T-helper 2 cell treated with Interferon-gamma antibody and Interleukin-4, amounts not matched to agents 5 μg/mL and 100 μg/mL, for 36 hours (primary cell): ENCODE results near the gene STXBP6.

Source experiments
- DNase-seq: peaks from one replicate; pipeline ENCODE4 v3.0.0; 2021; ENCODE audit warnings: low spot score
- H3K27ac Mint-ChIP-seq: one replicate; pipeline ENCODE4 v1.8.0; 2021; ENCODE audit warnings: mild to moderate bottlenecking, mixed read lengths
- H3K27me3 Mint-ChIP-seq: one replicate; pipeline ENCODE4 v1.8.0; 2021; ENCODE audit warnings: low read depth, mixed read lengths
- H3K36me3 Mint-ChIP-seq: one replicate; pipeline ENCODE4 v1.8.0; 2021; ENCODE audit warnings: low read depth, mixed read lengths
- H3K4me1 Mint-ChIP-seq: one replicate; pipeline ENCODE4 v1.8.0; 2021; ENCODE audit warnings: low read depth, mixed read lengths
- H3K4me3 Mint-ChIP-seq: one replicate; pipeline ENCODE4 v1.8.0; 2022; ENCODE audit warnings: mild to moderate bottlenecking, moderate library complexity, mixed read lengths
- H3K9me3 Mint-ChIP-seq: one replicate; pipeline ENCODE4 v1.8.0; 2021; ENCODE audit warnings: mixed read lengths

Gene STXBP6

GRCh38 chr14:24909523-24910302 is 140.2 kb downstream of the STXBP6 start:
- Mint-ChIP-seq H3K36me3 (no peaks in the 10 kb centered on the region), H3K27me3 (peaks cover 5% of the 10 kb centered on the region), H3K27ac (no peak overlapping the region), H3K4me1 (no peaks in the 10 kb centered on the region), H3K9me3 (no peaks in the 10 kb centered on the region), H3K4me3 (no peak overlapping the region)
- no peak for DNase-seq

DNA sequence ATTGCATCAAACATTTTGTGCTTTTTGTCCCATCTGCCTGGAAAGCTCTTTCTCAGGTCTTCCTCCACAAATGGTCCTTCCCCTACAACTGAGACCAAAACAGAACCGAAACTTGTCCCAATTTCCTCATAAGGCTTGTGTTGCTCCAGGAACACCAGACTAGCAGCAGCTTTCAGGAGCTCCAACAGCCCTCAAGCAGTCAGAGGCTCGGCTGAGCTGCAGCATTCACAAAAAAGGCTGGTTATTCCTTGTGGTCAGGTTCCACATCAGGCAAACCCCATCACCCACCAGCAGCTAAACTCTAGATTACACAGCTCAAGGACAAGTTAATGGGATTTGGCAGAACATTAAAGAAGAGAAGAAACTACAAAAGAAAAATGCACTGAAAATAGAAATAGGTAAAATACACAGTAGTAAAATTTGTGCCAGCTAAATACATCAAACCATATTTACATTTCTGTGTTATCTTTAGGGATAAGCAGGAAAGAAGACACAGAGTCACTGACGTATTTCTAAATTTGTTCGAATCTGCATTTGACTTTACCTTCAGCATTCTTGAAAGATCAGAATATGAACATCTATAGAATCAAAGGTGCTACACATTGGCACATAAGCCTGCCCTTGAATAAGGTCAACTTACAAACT is 141.2 kb downstream of the STXBP6 start:
- no peaks in the 10 kb centered on the region for H3K9me3 Mint-ChIP-seq
- H3K27me3 Mint-ChIP-seq, result peaks cover 3% of the 10 kb centered on the region
- no peak overlapping the region for H3K4me3 Mint-ChIP-seq

GRCh38 chr14:24904533-24904932 is 145.4 kb downstream of the STXBP6 start:
- DNase-seq, result no peak
- Mint-ChIP-seq H3K27me3 (peaks cover 3% of the 10 kb centered on the region), H3K4me1 (no peaks in the 10 kb centered on the region), H3K36me3 (no peaks in the 10 kb centered on the region), H3K27ac (no peak overlapping the region), H3K9me3 (no peaks in the 10 kb centered on the region), H3K4me3 (no peak overlapping the region)

More for the DNA sequence above, 141.2 kb downstream of the STXBP6 start:
- Mint-ChIP-seq H3K36me3 (no peaks in the 10 kb centered on the region), H3K4me1 (no peaks in the 10 kb centered on the region), H3K27ac (no peak overlapping the region)
- no peak for DNase-seq

DNA sequence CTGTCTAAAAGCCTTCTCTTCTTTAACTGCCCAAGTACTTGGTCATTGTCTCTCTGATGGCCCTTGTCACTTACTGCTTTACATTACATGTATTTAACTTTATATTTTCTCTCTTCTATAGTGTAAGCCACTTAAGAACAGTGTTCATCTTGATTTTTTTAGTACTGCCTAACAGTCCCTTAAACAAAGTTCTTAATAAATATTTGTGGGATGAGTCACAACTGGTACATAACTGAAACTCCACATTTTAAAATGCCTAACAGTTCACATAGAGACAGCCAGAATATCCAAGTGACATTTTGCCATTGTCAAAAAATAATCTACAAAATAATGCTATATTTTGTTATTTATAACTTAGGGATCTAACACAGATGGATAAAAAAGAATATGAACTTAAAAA is 146.6 kb downstream of the STXBP6 start:
- H3K4me3 Mint-ChIP-seq, result no peak overlapping the region
- no peaks in the 10 kb centered on the region for H3K4me1 Mint-ChIP-seq
- no peak overlapping the region for H3K27ac Mint-ChIP-seq
- H3K36me3 Mint-ChIP-seq, result no peaks in the 10 kb centered on the region
- DNase-seq, result no peak
- H3K9me3 Mint-ChIP-seq, result no peaks in the 10 kb centered on the region
- H3K27me3 Mint-ChIP-seq, result peaks cover 3% of the 10 kb centered on the region

DNA sequence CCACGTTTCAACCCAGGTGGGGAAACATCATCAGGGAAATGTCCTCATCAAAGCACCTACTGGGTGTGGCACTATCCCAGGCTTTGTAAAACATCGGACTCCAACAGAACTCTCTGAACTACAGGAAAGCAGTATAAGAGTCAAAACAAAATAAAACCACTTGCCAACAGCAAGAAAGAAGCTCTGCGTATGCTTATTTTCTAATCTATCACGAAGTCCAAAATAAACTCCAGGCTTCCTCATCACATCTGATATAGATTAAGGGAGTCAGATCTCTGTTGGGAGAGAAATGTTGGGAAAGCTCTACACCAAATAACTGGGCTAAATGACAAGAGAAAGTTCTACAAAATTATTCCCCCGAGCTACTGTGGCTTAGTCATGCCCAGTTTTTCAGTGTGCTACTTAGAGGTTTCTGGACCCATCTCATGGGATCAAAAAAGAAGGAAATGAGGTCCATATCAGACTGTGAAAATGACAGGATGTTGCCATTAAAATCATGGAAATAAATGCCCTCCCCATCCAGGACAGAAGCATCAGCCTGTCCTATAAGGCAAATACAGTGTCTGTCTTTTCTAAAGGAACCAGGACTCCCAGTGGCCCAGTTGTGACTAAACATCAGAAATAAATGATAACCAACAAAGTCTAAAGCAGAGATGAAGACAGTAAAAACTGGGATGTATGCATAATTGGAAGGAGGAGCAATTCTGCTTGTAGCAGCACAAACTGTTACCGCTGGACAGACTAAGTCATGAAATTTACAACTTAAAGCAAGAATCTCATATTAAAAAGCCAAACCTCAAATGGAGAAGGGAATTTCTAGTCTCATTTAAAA is 149.5 kb downstream of the STXBP6 start:
- no peak for DNase-seq
- H3K27me3 Mint-ChIP-seq, result no peaks in the 10 kb centered on the region
- H3K4me1 Mint-ChIP-seq, result no peaks in the 10 kb centered on the region
- no peak overlapping the region for H3K4me3 Mint-ChIP-seq
- no peak overlapping the region for H3K27ac Mint-ChIP-seq
- H3K36me3 Mint-ChIP-seq, result no peaks in the 10 kb centered on the region
- no peaks in the 10 kb centered on the region for H3K9me3 Mint-ChIP-seq

DNA sequence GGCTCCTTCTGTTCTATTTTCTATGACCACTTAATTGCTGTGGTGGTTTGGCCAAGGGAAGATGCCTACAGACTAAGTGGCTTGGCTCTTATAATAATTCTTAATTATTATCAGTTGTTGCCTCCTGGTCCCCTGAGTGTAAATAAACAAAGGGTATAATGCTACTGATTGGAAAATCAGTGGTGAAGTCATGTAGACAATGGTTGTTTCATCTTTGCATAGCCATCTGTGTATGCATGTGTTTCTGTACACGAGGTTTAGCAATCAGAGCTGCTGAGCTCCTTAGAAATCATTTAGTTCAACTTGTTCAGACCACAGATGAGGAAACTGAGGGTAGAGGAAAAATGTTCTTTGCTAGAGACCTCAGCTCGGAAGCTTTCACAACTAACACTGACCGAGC is 152.2 kb downstream of the STXBP6 start:
- H3K4me1 Mint-ChIP-seq, result no peaks in the 10 kb centered on the region
- H3K4me3 Mint-ChIP-seq, result no peak overlapping the region
- no peak for DNase-seq
- no peak overlapping the region for H3K27ac Mint-ChIP-seq
- no peaks in the 10 kb centered on the region for H3K36me3 Mint-ChIP-seq
- no peaks in the 10 kb centered on the region for H3K27me3 Mint-ChIP-seq
- H3K9me3 Mint-ChIP-seq, result no peaks in the 10 kb centered on the region

- H3K27ac Mint-ChIP-seq, result no peak overlapping the region
- no peaks in the 10 kb centered on the region for H3K27me3 Mint-ChIP-seq
- H3K36me3 Mint-ChIP-seq, result no peaks in the 10 kb centered on the region
- no peak overlapping the region for H3K4me3 Mint-ChIP-seq
- H3K4me1 Mint-ChIP-seq, result no peaks in the 10 kb centered on the region
- DNase-seq, result no peak
- no peaks in the 10 kb centered on the region for H3K9me3 Mint-ChIP-seq
Measured at GRCh38 chr14:24895622-24896021, 154.3 kb downstream of the STXBP6 start.

DNA sequence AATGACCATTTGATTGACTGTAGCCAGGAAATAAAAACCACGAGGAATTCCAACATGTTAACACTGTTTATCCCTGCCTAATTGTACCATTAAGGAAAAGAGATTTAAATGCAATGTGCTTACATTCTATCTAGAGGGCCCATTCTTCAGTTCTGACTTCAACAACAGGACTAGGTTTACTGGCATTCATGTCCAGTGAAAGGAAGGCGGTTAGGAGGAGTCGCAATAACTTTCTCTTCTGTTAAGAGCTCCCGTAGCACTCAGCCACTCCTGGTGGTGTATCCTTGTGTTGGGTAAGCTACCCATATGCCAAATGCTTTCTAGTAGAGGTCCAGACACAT is 154.7 kb downstream of the STXBP6 start:
- Mint-ChIP-seq H3K9me3 (no peaks in the 10 kb centered on the region), H3K36me3 (no peaks in the 10 kb centered on the region), H3K27ac (no peak overlapping the region), H3K4me3 (no peak overlapping the region), H3K4me1 (no peaks in the 10 kb centered on the region), H3K27me3 (no peaks in the 10 kb centered on the region)
- DNase-seq, result no peak

- H3K27ac Mint-ChIP-seq, result no peak overlapping the region
- no peaks in the 10 kb centered on the region for H3K27me3 Mint-ChIP-seq
- H3K4me1 Mint-ChIP-seq, result no peaks in the 10 kb centered on the region
- H3K4me3 Mint-ChIP-seq, result no peak overlapping the region
- H3K9me3 Mint-ChIP-seq, result no peaks in the 10 kb centered on the region
- no peak for DNase-seq
- no peaks in the 10 kb centered on the region for H3K36me3 Mint-ChIP-seq
Measured at GRCh38 chr14:24894583-24895242, 155.2 kb downstream of the STXBP6 start.

DNA sequence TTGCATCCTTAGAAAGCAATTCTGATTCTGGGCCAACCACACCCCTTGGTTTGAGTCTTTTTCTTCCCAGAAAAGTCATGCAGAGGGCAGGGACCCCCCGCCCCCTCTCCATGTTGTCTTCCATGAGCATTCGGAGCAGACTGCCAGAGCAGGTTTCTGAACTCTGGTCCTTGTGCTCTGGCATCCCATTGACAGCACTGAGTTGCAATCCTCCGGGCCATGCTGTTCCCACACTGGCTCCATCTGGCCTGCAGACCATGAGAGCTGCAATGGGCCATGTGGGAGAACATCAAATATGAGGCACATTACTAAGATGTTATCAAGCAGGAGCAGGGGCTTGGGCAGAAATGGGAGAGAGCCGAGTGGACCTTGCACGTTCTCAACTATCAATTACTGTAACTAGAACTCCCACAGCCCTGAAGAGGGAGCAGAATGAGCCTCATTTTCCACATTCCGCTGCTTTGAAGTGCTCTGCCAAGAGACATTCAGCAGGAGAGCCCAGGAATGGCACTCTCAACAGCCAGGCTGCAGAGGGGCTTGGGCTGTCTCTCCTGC is 157.4 kb downstream of the STXBP6 start:
- DNase-seq, result no peak
- H3K4me1 Mint-ChIP-seq, result no peaks in the 10 kb centered on the region
- H3K4me3 Mint-ChIP-seq, result no peak overlapping the region
- no peaks in the 10 kb centered on the region for H3K27me3 Mint-ChIP-seq
- H3K9me3 Mint-ChIP-seq, result no peaks in the 10 kb centered on the region
- no peaks in the 10 kb centered on the region for H3K36me3 Mint-ChIP-seq
- no peak overlapping the region for H3K27ac Mint-ChIP-seq

DNA sequence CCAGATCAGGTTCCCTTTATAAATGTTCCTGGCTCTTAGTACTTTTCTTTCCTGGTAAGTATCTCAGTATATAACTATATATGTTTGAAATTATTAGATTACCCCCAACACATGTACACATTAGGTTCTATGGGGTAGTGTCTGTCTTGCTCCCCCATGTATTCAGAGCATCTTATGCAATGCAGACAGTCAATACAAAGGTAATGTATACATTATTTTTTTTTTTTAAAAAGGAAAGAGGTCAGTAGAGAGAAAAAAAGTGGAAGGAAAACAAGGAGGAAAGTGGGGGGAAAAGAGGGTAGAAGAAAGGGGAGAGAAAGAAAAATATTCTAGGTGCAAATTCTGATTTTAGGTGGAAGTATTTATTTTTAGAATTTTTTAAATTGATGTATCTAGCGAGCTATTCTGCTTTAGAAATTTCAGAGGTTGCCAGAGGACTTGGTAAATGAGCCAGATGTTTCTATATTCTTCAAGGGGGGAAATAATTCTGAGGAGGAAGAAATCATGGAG is 157.9 kb downstream of the STXBP6 start:
- Mint-ChIP-seq H3K36me3 (no peaks in the 10 kb centered on the region), H3K4me1 (no peaks in the 10 kb centered on the region), H3K27ac (no peak overlapping the region)

DNA sequence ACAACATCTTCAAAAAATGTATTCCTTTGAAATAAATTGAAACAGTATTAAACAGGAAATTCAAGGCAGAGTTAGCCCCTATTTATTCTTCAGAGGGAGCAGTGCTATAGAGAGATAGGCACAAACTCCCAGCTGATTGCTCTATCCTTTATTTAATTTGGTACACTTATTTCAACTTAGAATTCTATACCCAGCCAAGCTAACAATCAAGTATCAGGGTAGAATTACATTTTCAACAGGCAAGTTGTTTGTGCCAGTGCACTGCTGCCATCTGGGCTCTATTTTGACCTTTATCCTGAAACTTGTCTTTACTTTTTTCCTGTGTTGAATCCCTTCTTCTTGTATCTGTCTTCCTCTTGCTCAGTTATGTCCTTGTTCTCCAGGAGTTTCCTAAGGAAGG is 159.2 kb downstream of the STXBP6 start:
- Mint-ChIP-seq H3K4me1 (no peaks in the 10 kb centered on the region), H3K36me3 (no peaks in the 10 kb centered on the region), H3K4me3 (no peak overlapping the region), H3K27ac (no peak overlapping the region), H3K27me3 (no peaks in the 10 kb centered on the region), H3K9me3 (no peaks in the 10 kb centered on the region)
- no peak for DNase-seq

More for the DNA sequence above, 157.9 kb downstream of the STXBP6 start:
- Mint-ChIP-seq H3K27me3 (no peaks in the 10 kb centered on the region), H3K4me3 (no peak overlapping the region), H3K9me3 (no peaks in the 10 kb centered on the region)
- DNase-seq, result no peak

DNA sequence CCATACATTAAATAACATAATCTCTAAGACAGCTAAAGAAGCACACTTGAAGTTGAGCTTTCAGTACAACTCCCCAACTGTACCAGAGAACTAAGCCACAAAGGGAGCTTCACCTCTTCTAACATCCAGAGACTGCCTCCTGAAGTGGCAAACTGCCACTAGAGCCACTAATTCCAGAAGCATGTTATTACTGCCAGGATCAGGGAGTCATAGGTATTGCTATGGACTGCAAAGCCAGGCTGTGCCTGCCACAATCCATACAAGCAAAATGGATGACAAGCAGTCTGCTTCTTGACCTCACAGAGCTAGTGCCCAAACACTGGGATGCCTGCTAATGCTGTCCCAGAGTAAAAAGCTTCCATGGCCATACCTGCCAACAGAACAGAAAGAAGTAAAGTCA is 160.1 kb downstream of the STXBP6 start:
- Mint-ChIP-seq H3K27ac (no peak overlapping the region), H3K9me3 (no peaks in the 10 kb centered on the region), H3K4me1 (no peaks in the 10 kb centered on the region), H3K36me3 (no peaks in the 10 kb centered on the region), H3K4me3 (no peak overlapping the region), H3K27me3 (no peaks in the 10 kb centered on the region)
- DNase-seq, result no peak
